GM23338 (cell line): ENCODE data around the gene TCERG1. TPM values are rescaled to one million over a fixed set of nuclear protein-coding genes. Genes with fewer than 3 reads are reported as not detected.

ENCODE experiments used
- ATAC-seq: fragments of 200-7000 bp; cut with Tn5 transposase; 3 replicates; pipeline ENCODE4 v1.9.1; 2020
- DNase-seq: peaks from one replicate; pipeline ENCODE4 v3.0.0-alpha.2; 2015; ENCODE audit warnings: low spot score
- H2AFZ ChIP-seq: fragments of 200-600 bp; sonication (generic); 2 replicates; pipeline ENCODE4 v1.8.0; 2016; ENCODE audit warnings: antibody characterized with exemption, mild to moderate bottlenecking, moderate library complexity
- H3F3A ChIP-seq: fragments of 200-600 bp; sonication (generic); replicated peaks from 2 replicates; pipeline ENCODE4 v1.8.0; 2017; ENCODE audit warnings: antibody characterized with exemption, mixed run types, low read depth
- H3K27ac ChIP-seq: fragments of 200-600 bp; sonication (generic); 2 replicates; pipeline ENCODE4 v1.6.1; 2016; ENCODE audit warnings: low read depth
- H3K27me3 ChIP-seq: fragments of 200-600 bp; sonication (generic); 2 replicates; pipeline ENCODE4 v1.8.0; 2016; ENCODE audit warnings: mild to moderate bottlenecking, mixed run types, moderate library complexity; ENCODE audit not compliant: insufficient read depth
- H3K36me3 ChIP-seq: fragments of 200-600 bp; sonication (generic); 2 replicates; pipeline ENCODE4 v1.8.0; 2016; ENCODE audit warnings: mild to moderate bottlenecking; ENCODE audit not compliant: insufficient read depth
- H3K4me1 ChIP-seq: fragments of 200-600 bp; sonication (generic); 2 replicates; pipeline ENCODE4 v1.8.0; 2016; ENCODE audit warnings: mild to moderate bottlenecking, moderate library complexity; ENCODE audit not compliant: insufficient read depth
- H3K4me2 ChIP-seq: fragments of 200-600 bp; sonication (generic); 2 replicates; pipeline ENCODE4 v1.7.1; 2017; ENCODE audit warnings: mixed run types
- H3K4me3 ChIP-seq: fragments of 200-600 bp; sonication (generic); 2 replicates; pipeline ENCODE4 v1.6.1; 2016; ENCODE audit warnings: mixed run types
- H3K79me2 ChIP-seq: fragments of 200-600 bp; sonication (generic); replicated peaks from 2 replicates; pipeline ENCODE4 v1.8.0; 2017; ENCODE audit warnings: mild to moderate bottlenecking; ENCODE audit not compliant: insufficient read depth
- H3K9me2 ChIP-seq: fragments of 200-600 bp; sonication (generic); 2 replicates; pipeline ENCODE4 v1.8.0; 2017; ENCODE audit not compliant: insufficient read depth
- H4K20me1 ChIP-seq: fragments of 200-600 bp; sonication (generic); replicated peaks from 2 replicates; pipeline ENCODE4 v1.8.0; 2017; ENCODE audit warnings: mild to moderate bottlenecking; ENCODE audit not compliant: insufficient read depth
- H3K27ac Mint-ChIP-seq: 2 replicates; pipeline ENCODE4 v1.8.0; 2020; ENCODE audit warnings: inconsistent platforms, mild to moderate bottlenecking, moderate library complexity, mixed read lengths
- H3K27me3 Mint-ChIP-seq: 3 replicates; pipeline ENCODE4 v1.8.0; 2022; ENCODE audit warnings: low read depth, mild to moderate bottlenecking, moderate library complexity, mixed read lengths, inconsistent platforms; ENCODE audit not compliant: insufficient read depth, poor library complexity
- H3K36me3 Mint-ChIP-seq: 3 replicates; pipeline ENCODE4 v1.8.0; 2021; ENCODE audit warnings: low read depth, mild to moderate bottlenecking, inconsistent platforms, moderate library complexity, mixed read lengths
- H3K4me1 Mint-ChIP-seq: 3 replicates; pipeline ENCODE4 v1.8.0; 2020; ENCODE audit warnings: mild to moderate bottlenecking, inconsistent platforms, mixed read lengths
- H3K4me3 Mint-ChIP-seq: 3 replicates; pipeline ENCODE4 v1.8.0; 2021; ENCODE audit warnings: moderate library complexity, mild to moderate bottlenecking, inconsistent platforms, mixed read lengths
- H3K9me3 Mint-ChIP-seq: 3 replicates; pipeline ENCODE4 v1.8.0; 2020; ENCODE audit warnings: moderate library complexity, mild to moderate bottlenecking, inconsistent platforms, mixed read lengths
- CREB1 ChIP-seq: fragments of 250-450 bp; sonication (Bioruptor Pico); IDR thresholded peaks from 2 replicates; pipeline ENCODE4 v1.5.0; 2020; ENCODE audit warnings: low read depth, mild to moderate bottlenecking, moderate library complexity
- EZH2 ChIP-seq: fragments of 200-600 bp; sonication (generic); IDR thresholded peaks from one replicate; pipeline ENCODE4 v1.8.0; 2017; ENCODE audit warnings: antibody characterized with exemption, mild to moderate bottlenecking, low read depth; ENCODE audit not compliant: unreplicated experiment
- EZH2phosphoT487 ChIP-seq: fragments of 200-600 bp; sonication (generic); IDR thresholded peaks from one replicate; pipeline ENCODE4 v1.8.1; 2018; ENCODE audit warnings: antibody characterized with exemption; ENCODE audit not compliant: unreplicated experiment
- JUNB ChIP-seq: IDR thresholded peaks from one replicate; pipeline ENCODE4 v1.6.1; 2016; ENCODE audit warnings: antibody characterized with exemption; ENCODE audit not compliant: unreplicated experiment
- NANOG ChIP-seq: IDR thresholded peaks from 2 replicates; pipeline ENCODE4 v1.6.1; 2016; ENCODE audit warnings: antibody characterized with exemption, borderline replicate concordance
- POLR2AphosphoS5 ChIP-seq: IDR thresholded peaks from 2 replicates; pipeline ENCODE4 v1.6.1; 2016; ENCODE audit warnings: antibody characterized with exemption, low read depth
- REST ChIP-seq: IDR thresholded peaks from one replicate; pipeline ENCODE4 v1.6.1; 2018; ENCODE audit warnings: antibody characterized with exemption; ENCODE audit not compliant: unreplicated experiment
- STAT1 ChIP-seq: IDR thresholded peaks from one replicate; pipeline ENCODE4 v1.6.1; 2016; ENCODE audit warnings: antibody characterized with exemption; ENCODE audit not compliant: unreplicated experiment
- ZNF114 ChIP-seq: fragments of 250-450 bp; sonication (Bioruptor Pico); IDR thresholded peaks from 2 replicates; pipeline ENCODE4 v1.5.0; 2020; ENCODE audit warnings: mild to moderate bottlenecking, moderate library complexity
- polyA plus RNA-seq: library from polyadenylated mRNA; unstranded; fragments of >200 nt; fragmentation: Nextera tagmentation; extraction: Ambion mirVana; gene quantifications from 2 replicates; pipeline ENCODE4 v1.2.1, GENCODE V29; 2016
- total RNA-seq: library from RNA; depleted of rRNA; stranded (reverse); fragments of >200 nt; shearing (Covaris generic); gene quantifications from 2 replicates; pipeline ENCODE4 v1.2.3, GENCODE V29; 2014
- TF ChIP-seq, protein P1 (sequence below), 2 experiments: fragments of 200-600 bp in 1 of 2; sonication (generic) in 1 of 2; conservative IDR thresholded peaks; 2 replicates each; pipeline versions ENCODE4 v1.5.1 to v1.6.1; 2016 to 2017; ENCODE audit warnings: antibody characterized with exemption in 2 of 2, low read depth in 2 of 2, mild to moderate bottlenecking in 2 of 2, moderate library complexity in 1 of 2
- TF ChIP-seq, protein P2 (sequence below): IDR thresholded peaks from 2 replicates; pipeline ENCODE4 v1.6.1; 2016; ENCODE audit warnings: antibody characterized with exemption

The TCERG1 gene
- total and polyA plus RNA-seq, 2 experiments from 2014 or later: 127 to 178 TPM

DNA sequence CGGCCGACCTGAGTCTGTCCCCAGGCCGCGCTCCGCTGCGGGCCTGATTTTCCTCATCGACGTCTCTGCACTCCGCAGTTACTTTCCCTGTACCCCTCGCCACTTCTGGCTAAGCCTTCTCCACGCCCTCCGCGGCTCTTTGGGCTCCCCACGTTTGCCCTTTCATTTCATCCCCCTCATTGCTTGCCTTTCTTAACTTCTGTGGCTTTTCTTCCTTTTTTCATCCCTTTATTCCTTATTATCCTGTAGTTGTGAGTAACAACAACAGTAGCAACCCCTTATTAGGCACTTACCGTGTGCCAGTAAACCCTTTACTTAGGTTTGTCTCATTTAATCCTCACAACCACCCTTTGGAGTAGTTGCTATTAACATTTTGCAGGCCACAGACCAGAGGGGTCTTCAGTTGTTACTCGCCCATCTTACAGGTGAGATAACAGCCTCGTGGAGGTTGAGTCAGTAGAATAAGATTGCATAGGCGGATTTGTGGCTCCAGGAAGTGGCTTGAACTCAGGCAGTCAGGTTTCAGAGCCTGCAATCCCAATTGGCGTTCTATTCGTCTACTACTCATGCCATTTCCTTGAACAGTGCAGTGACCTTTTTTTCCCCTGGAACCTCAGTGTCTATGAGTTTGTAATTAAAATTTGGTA lies 724 bp downstream of the TCERG1 start:
- peaks cover 34% of the 10 kb centered on the region for H3K4me1 ChIP-seq
- Mint-ChIP-seq H3K27ac (peak overlapping the region; percentile 100), H3K9me3 (no peaks in the 10 kb centered on the region), H3K27me3 (peaks cover 4% of the 10 kb centered on the region), H3K4me1 (peaks cover 32% of the 10 kb centered on the region), H3K4me3 (peak overlapping the region; percentile 95), H3K36me3 (peaks cover 4% of the 10 kb centered on the region; the same call in 1 of the 3 replicates)
- peak overlapping the region; percentile 99 for H3K4me3 ChIP-seq
- H4K20me1 ChIP-seq: peaks cover 45% of the 10 kb centered on the region
- peak overlapping the region; percentile 94 for H3K27ac ChIP-seq
- H3F3A ChIP-seq: no peaks in the 10 kb centered on the region
- TF ChIP-seq, protein P1, sequence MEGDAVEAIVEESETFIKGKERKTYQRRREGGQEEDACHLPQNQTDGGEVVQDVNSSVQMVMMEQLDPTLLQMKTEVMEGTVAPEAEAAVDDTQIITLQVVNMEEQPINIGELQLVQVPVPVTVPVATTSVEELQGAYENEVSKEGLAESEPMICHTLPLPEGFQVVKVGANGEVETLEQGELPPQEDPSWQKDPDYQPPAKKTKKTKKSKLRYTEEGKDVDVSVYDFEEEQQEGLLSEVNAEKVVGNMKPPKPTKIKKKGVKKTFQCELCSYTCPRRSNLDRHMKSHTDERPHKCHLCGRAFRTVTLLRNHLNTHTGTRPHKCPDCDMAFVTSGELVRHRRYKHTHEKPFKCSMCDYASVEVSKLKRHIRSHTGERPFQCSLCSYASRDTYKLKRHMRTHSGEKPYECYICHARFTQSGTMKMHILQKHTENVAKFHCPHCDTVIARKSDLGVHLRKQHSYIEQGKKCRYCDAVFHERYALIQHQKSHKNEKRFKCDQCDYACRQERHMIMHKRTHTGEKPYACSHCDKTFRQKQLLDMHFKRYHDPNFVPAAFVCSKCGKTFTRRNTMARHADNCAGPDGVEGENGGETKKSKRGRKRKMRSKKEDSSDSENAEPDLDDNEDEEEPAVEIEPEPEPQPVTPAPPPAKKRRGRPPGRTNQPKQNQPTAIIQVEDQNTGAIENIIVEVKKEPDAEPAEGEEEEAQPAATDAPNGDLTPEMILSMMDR (conservative IDR thresholded peaks at IDR 0.05; ENCODE audit: low read depth in 2 of 2): no peak
- TF ChIP-seq ZNF114 (CRISPR knock-in tag) (no peak), REST (no peak), EZH2 (no peak), POLR2AphosphoS5 (no peak), EZH2phosphoT487 (no peak), CREB1 (CRISPR knock-in tag) (no peak), NANOG (no peak), STAT1 (no peak), JUNB (no peak)
- TF ChIP-seq, protein P2, sequence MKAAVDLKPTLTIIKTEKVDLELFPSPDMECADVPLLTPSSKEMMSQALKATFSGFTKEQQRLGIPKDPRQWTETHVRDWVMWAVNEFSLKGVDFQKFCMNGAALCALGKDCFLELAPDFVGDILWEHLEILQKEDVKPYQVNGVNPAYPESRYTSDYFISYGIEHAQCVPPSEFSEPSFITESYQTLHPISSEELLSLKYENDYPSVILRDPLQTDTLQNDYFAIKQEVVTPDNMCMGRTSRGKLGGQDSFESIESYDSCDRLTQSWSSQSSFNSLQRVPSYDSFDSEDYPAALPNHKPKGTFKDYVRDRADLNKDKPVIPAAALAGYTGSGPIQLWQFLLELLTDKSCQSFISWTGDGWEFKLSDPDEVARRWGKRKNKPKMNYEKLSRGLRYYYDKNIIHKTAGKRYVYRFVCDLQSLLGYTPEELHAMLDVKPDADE: no peak
- peak overlapping the region; percentile 99 for H3K4me2 ChIP-seq
- H3K27me3 ChIP-seq: no peaks in the 10 kb centered on the region
- no peaks in the 10 kb centered on the region for H3K9me2 ChIP-seq
- ATAC-seq (peak; percentile 50), DNase-seq (peak; percentile 25)
- no peaks in the 10 kb centered on the region for H3K36me3 ChIP-seq
- H2AFZ ChIP-seq: no peak overlapping the region
- peaks cover 57% of the 10 kb centered on the region for H3K79me2 ChIP-seq
